Kidney (tissue), 14 donors: ENCODE measurements around the gene ZDHHC11. TPM values are rescaled to one million over a fixed set of nuclear protein-coding genes. Genes with fewer than 3 reads are reported as not detected.
"Not testable (repeated sequence)": the region's sequence is repeated elsewhere in the genome, so short reads cannot be mapped to it uniquely, and the experiment has no call there.

ENCODE experiments used
- DNase-seq, 5 donors: peaks; one replicate each; pipeline ENCODE4 v3.0.0-alpha.2; 2013 to 2020
- FAIRE-seq: peaks from 2 replicates; lab custom pipeline; 2012; peaks lifted over from hg19 to GRCh38; lab: Jason Lieb, UNC
- H3K27ac ChIP-seq, 2 donors: one replicate each; pipeline ENCODE4 v1.7.0; 2013; ENCODE audit warnings: low read depth in 2 of 2, low read length in 2 of 2, inconsistent platforms in 1 of 2
- H3K27me3 ChIP-seq: one replicate; pipeline ENCODE4 v1.7.1; 2013; ENCODE audit warnings: low read length, inconsistent platforms; ENCODE audit not compliant: control insufficient read depth, insufficient read depth
- H3K36me3 ChIP-seq, 3 donors: one replicate each; pipeline versions ENCODE4 v1.7.0 to v1.7.1; 2013; ENCODE audit warnings: low read length in 3 of 3, control low read depth in 1 of 3, inconsistent platforms in 1 of 3; ENCODE audit not compliant: insufficient read depth in 3 of 3, control insufficient read depth in 2 of 3
- H3K4me1 ChIP-seq, 3 donors: one replicate each; pipeline versions ENCODE4 v1.7.0 to v1.7.1; 2013; ENCODE audit warnings: low read length in 3 of 3, inconsistent platforms in 1 of 3, low read depth in 1 of 3; ENCODE audit not compliant: control insufficient read depth in 2 of 3, insufficient read depth in 2 of 3
- H3K4me3 ChIP-seq, 3 donors: one replicate each; pipeline versions ENCODE4 v1.7.0 to v1.8.1; 2013; ENCODE audit warnings: low read length in 3 of 3, control low read depth in 1 of 3, inconsistent platforms in 1 of 3
- H3K9ac ChIP-seq, 3 donors: one replicate each; pipeline versions ENCODE4 v1.7.0 to v1.7.1; 2013; ENCODE audit warnings: low read length in 3 of 3, control low read depth in 1 of 3, inconsistent platforms in 1 of 3
- H3K9me3 ChIP-seq, 3 donors: one replicate each; pipeline versions ENCODE4 v1.7.0 to v1.7.1; 2013; ENCODE audit warnings: low read length in 3 of 3, control low read depth in 1 of 3, inconsistent platforms in 1 of 3; ENCODE audit not compliant: control insufficient read depth in 2 of 3, insufficient read depth in 1 of 3
- CTCF ChIP-seq: IDR thresholded peaks from 3 replicates; pipeline ENCODE4 v1.5.1; 2012; ENCODE audit warnings: mild to moderate bottlenecking, moderate library complexity, borderline replicate concordance; ENCODE audit not compliant: insufficient read depth; ENCODE audit errors: extremely low read depth
- intact Hi-C: fragments of 100-400 bp; cut with DNase I; formaldehyde crosslinking; loops from one replicate; pipeline ENCODE4 v1.11.1; 2022
- polyA plus RNA-seq: library from polyadenylated mRNA; stranded (reverse); fragments of 350-450 nt; fragmentation: Illumina TruSeq; extraction: RNeasy Lipid Tissue Mini Kit (QIAGEN cat#74804); gene quantifications from one replicate; pipeline ENCODE4 v1.2.3, GENCODE V29; 2014; ENCODE audit warnings: low read depth, low replicate concordance; ENCODE audit not compliant: insufficient read depth
- total RNA-seq: library from RNA; stranded (reverse); fragmentation: NEBNext Ultra II Directional; extraction: Animal tissue kit (Norgen Biotek cat#: 25700); gene quantifications from one replicate; pipeline ENCODE4 v1.2.1, GENCODE V29; 2021
- donor health status: control.
- donor health status: control.
- donor health status: control.
- donor health status: control.
- donor health status: control.
- donor health status: DM: yes; HTN: yes; CAD: no.
- donor health status: Normal renal cell carcinoma (clear cell type).

ZDHHC11 gene
- total and polyA plus RNA-seq, 2 donors from 2014 or later = 1.6 to 10.1 TPM

- H3K36me3 ChIP-seq = no peaks in the 10 kb centered on the region
- peak in 1 of 5 donors; percentile 85 for DNase-seq
- H3K4me3 ChIP-seq = no peak overlapping the region
- peaks cover 6% of the 10 kb centered on the region for H3K27me3 ChIP-seq
- no peak for TF ChIP-seq CTCF
- H3K27ac ChIP-seq = no peak overlapping the region
- H3K9ac ChIP-seq = no peak overlapping the region
- H3K9me3 ChIP-seq = no peaks in the 10 kb centered on the region
- intact Hi-C loops = loop anchor here (10.0 kb wide), 1 partner anchor 89 kb away; no protein-coding TSS in a partner anchor
- no peaks in the 10 kb centered on the region for H3K4me1 ChIP-seq
- no peak for FAIRE-seq
Measured at GRCh38 chr5:773517-774264, 77.1 kb downstream of the ZDHHC11 start.

GRCh38 chr5:772931-773330 lies 77.9 kb downstream of the ZDHHC11 start:
- not testable (repeated sequence) for H3K4me3 ChIP-seq, H3K9me3 ChIP-seq, H3K36me3 ChIP-seq, H3K4me1 ChIP-seq, H3K9ac ChIP-seq, FAIRE-seq, H3K27me3 ChIP-seq, H3K27ac ChIP-seq
- peak in 1 of 5 donors; percentile 43 for DNase-seq
- intact Hi-C loops = loop anchor here (10.0 kb wide), 1 partner anchor 88 kb away; no protein-coding TSS in a partner anchor

- H3K36me3 ChIP-seq, FAIRE-seq, H3K9me3 ChIP-seq, H3K4me1 ChIP-seq, H3K4me3 ChIP-seq, H3K9ac ChIP-seq, H3K27ac ChIP-seq, H3K27me3 ChIP-seq: not testable (repeated sequence)
- intact Hi-C loops = loop anchor here (10.0 kb wide), 1 partner anchor 88 kb away; no protein-coding TSS in a partner anchor
- DNase-seq = peak in 1 of 5 donors; percentile 17
Measured at GRCh38 chr5:772547-772890, 78.3 kb downstream of the ZDHHC11 start.

- not testable (repeated sequence) for H3K4me3 ChIP-seq, FAIRE-seq, H3K27ac ChIP-seq, H3K36me3 ChIP-seq, H3K9me3 ChIP-seq, H3K27me3 ChIP-seq, H3K9ac ChIP-seq, H3K4me1 ChIP-seq
- peak in 1 of 5 donors; percentile 36 for DNase-seq
- intact Hi-C loops = loop anchor here (10.0 kb wide), 1 partner anchor 87 kb away; no protein-coding TSS in a partner anchor
Measured at GRCh38 chr5:771841-772546, 78.8 kb downstream of the ZDHHC11 start.

- H3K4me3 ChIP-seq, H3K27me3 ChIP-seq, H3K9me3 ChIP-seq, H3K27ac ChIP-seq, H3K9ac ChIP-seq, H3K36me3 ChIP-seq, FAIRE-seq, H3K4me1 ChIP-seq: not testable (repeated sequence)
- DNase-seq = peak in 2 of 5 donors; percentile 58 to 83
- intact Hi-C loops = loop anchor here (10.0 kb wide), 1 partner anchor 86 kb away; no protein-coding TSS in a partner anchor
Measured at GRCh38 chr5:771087-771781, 79.6 kb downstream of the ZDHHC11 start.

- H3K4me3 ChIP-seq, H3K9me3 ChIP-seq, H3K4me1 ChIP-seq, FAIRE-seq, H3K36me3 ChIP-seq, H3K9ac ChIP-seq, H3K27me3 ChIP-seq, H3K27ac ChIP-seq: not testable (repeated sequence)
- DNase-seq = peak in 1 of 5 donors; percentile 85
- intact Hi-C loops = loop anchor here (10.0 kb wide), 1 partner anchor 86 kb away; no protein-coding TSS in a partner anchor
Measured at GRCh38 chr5:770585-770984, 80.2 kb downstream of the ZDHHC11 start.
